Prostate gland (tissue), 2 donors: ENCODE measurements around the gene CADM4.
"Not testable (repeated sequence)": the region's sequence is repeated elsewhere in the genome, so short reads cannot be mapped to it uniquely, and the experiment has no call there.

Experiments
- CTCF ChIP-seq, 4 experiments: fragments of 200-600 bp in 2 of 4; fragments of 450-650 bp in 2 of 4; sonication (generic) in 2 of 4; IDR thresholded peaks; 1 replicate in 3 of 4; 2 replicates in 1 of 4; pipeline ENCODE4 v1.5.1; 2016 to 2019; ENCODE audit warnings: antibody characterized with exemption in 4 of 4, mild to moderate bottlenecking in 2 of 4, moderate library complexity in 2 of 4
- POLR2AphosphoS5 ChIP-seq: sonication (generic); formaldehyde crosslinking; IDR thresholded peaks from one replicate; pipeline ENCODE4 v1.6.1; 2017; ENCODE audit warnings: antibody characterized with exemption

- TF ChIP-seq CTCF (IDR thresholded peaks at IDR 0.05); POLR2AphosphoS5: not testable (repeated sequence)
Observed at GRCh38 chr19:43650276-43650675, 10.6 kb upstream of the CADM4 start.
